Pancreas (tissue), 10 donors: ENCODE data around the gene SLC10A2. TPM values are rescaled to one million over a fixed set of nuclear protein-coding genes. Genes with fewer than 3 reads are reported as not detected.

Experiments
- ATAC-seq, 4 donors: fragments of 200-7000 bp; cut with Tn5 transposase; one replicate each; pipeline versions ENCODE4 v1.8.0 to v1.9.1; 2020; ENCODE audit warnings: mild to moderate bottlenecking in 4 of 4, moderate library complexity in 4 of 4
- DNase-seq, 6 donors: peaks; one replicate each; pipeline ENCODE4 v3.0.0-alpha.2; 2020
- FAIRE-seq: peaks from 2 replicates; lab custom pipeline; 2012; peaks lifted over from hg19 to GRCh38; lab: Jason Lieb, UNC
- H3K27ac ChIP-seq, 4 donors: fragments of 200-600 bp; sonication (generic); 1 replicate in 3 of 4; 2 replicates in 1 of 4; pipeline versions ENCODE4 v1.5.0 to v1.8.0; 2020
- H3K27me3 ChIP-seq, 4 donors: fragments of 200-600 bp; one replicate each; pipeline ENCODE4 v1.8.0; 2021
- H3K36me3 ChIP-seq, 3 donors: fragments of 200-600 bp; sonication (generic) in 1 of 3; one replicate each; pipeline versions ENCODE4 v1.5.0 to v1.8.0; 2020 to 2021
- H3K4me1 ChIP-seq, 3 donors: fragments of 200-600 bp; one replicate each; pipeline ENCODE4 v1.8.0; 2021
- H3K4me3 ChIP-seq, 4 donors: fragments of 200-600 bp; sonication (generic) in 2 of 4; one replicate each; pipeline versions ENCODE4 v1.5.0 to v1.8.0; 2020 to 2021
- H3K9me3 ChIP-seq, 4 donors: fragments of 200-600 bp; one replicate each; pipeline ENCODE4 v1.8.0; 2021
- CTCF ChIP-seq, 4 donors: fragments of 200-600 bp; sonication (generic) in 3 of 4; IDR thresholded peaks; one replicate each; pipeline versions ENCODE4 v1.5.0 to v1.8.0; 2021; ENCODE audit warnings: antibody characterized with exemption in 4 of 4
- WGBS, 2 donors: extraction: QIAGEN DNeasy Blood & Tissue Kit; methylation state at CpG; one replicate each; pipeline ENCODE4 v1.1.7; 2013; 5-methylcytosine and 5-hydroxymethylcytosine counted together
- intact Hi-C, 3 donors: fragments of 100-400 bp; cut with DNase I; formaldehyde crosslinking; loops; one replicate each; pipeline versions ENCODE4 v1.11.1 to v1.14.2; 2022
- polyA plus RNA-seq, 2 donors: library from polyadenylated mRNA; stranded (reverse); fragments of 200-250 nt; gene quantifications; one replicate each; pipeline ENCODE4 v1.2.3, GENCODE V29; 2013
- total RNA-seq, 6 donors: library from RNA; stranded (reverse); fragmentation: NEBNext Ultra II Directional in 4 of 6; extraction: Animal tissue kit (Norgen Biotek cat#: 25700) in 4 of 6; gene quantifications; one replicate each; pipeline versions ENCODE4 v1.2.1 to v1.2.4, GENCODE V29; 2021 to 2023
- donor health status: healthy with polysubstance abuse.
- donor health status: DM: no; HTN: no; CAD: no; lungs with moderate emphysema.
- donor health status: DM: no; HTN: no; CAD: no.
- donor health status: control.
- donor health status: control.
- donor health status: Bipolar disorder and iron deficiency.
- donor health status: DM: yes; HTN: yes; CAD: no.
- donor health status: DM: no; HTN: no; CAD: no.
- donor health status: DM: no; HTN: no; CAD: no.
- donor health status: DM: yes; HTN: yes; CAD: no.

Gene SLC10A2
- total and polyA plus RNA-seq, 8 donors, result not detected

GRCh38 chr13:103000157-103000556 lies 66.1 kb downstream of the SLC10A2 start:
- Histone ChIP-seq H3K4me3 (no peak overlapping the region), H3K9me3 (no peaks in the 10 kb centered on the region), H3K4me1 (no peaks in the 10 kb centered on the region), H3K27me3 (no peaks in the 10 kb centered on the region), H3K27ac (no peak overlapping the region), H3K36me3 (no peaks in the 10 kb centered on the region)
- ATAC-seq, result no peak
- 57 to 59% methylated on average over 3 of the region's 3 CpGs for WGBS, 2 donors
- no peak for TF ChIP-seq CTCF (IDR thresholded peaks at IDR 0.05)
- DNase-seq, result no peak
- no peak for FAIRE-seq
- intact Hi-C loops, result no loop called here

GRCh38 chr13:102999499-102999898 lies 66.7 kb downstream of the SLC10A2 start:
- ATAC-seq, result no peak
- no peak for TF ChIP-seq CTCF (IDR thresholded peaks at IDR 0.05)
- H3K4me3 ChIP-seq, result no peak overlapping the region
- H3K4me1 ChIP-seq, result no peaks in the 10 kb centered on the region
- 28 to 38% methylated on average over 2 of the region's 2 CpGs for WGBS, 2 donors
- intact Hi-C loops, result no loop called here
- FAIRE-seq, result no peak
- H3K9me3 ChIP-seq, result no peaks in the 10 kb centered on the region
- H3K27ac ChIP-seq, result no peak overlapping the region
- DNase-seq, result no peak
- no peaks in the 10 kb centered on the region for H3K27me3 ChIP-seq
- H3K36me3 ChIP-seq, result no peaks in the 10 kb centered on the region

Other genes with a start within 250 kb of the SLC10A2 start
- gene ERCC5, start 220.4 kb downstream of the SLC10A2 start, total RNA-seq, result 10 to 100 TPM; 17.5 to 29.3 (median 22.3) TPM
- gene ERCC5, start 220.4 kb downstream of the SLC10A2 start, polyA plus RNA-seq, result 10 to 100 TPM; 64.1 to 85.4 TPM